Neural cell (in vitro differentiated cells): ENCODE measurements around the gene OR10G8. TPM values are rescaled to one million over a fixed set of nuclear protein-coding genes. Genes with fewer than 3 reads are reported as not detected.

ENCODE experiments used
- H2AFZ ChIP-seq: fragments of 200-600, 300-800 bp; sonication (generic), shearing (Covaris generic); 2 replicates; pipeline ENCODE4 v1.6.0; 2014; ENCODE audit warnings: low read depth, mild to moderate bottlenecking, antibody characterized with exemption, low read length, moderate library complexity
- H3F3A ChIP-seq: fragments of 200-600 bp; shearing (Covaris generic); 2 replicates; pipeline ENCODE4 v1.6.1; 2016; ENCODE audit warnings: mild to moderate bottlenecking, moderate library complexity, mixed read lengths, antibody characterized with exemption, low read length; ENCODE audit not compliant: insufficient read depth, poor library complexity, severe bottlenecking
- H3K27ac ChIP-seq: fragments of 200-600, 300-800 bp; sonication (generic), shearing (Covaris generic); 2 replicates; pipeline ENCODE4 v1.5.1; 2014; ENCODE audit warnings: mild to moderate bottlenecking, low read length, moderate library complexity
- H3K27me3 ChIP-seq: fragments of 300-800, 200-600 bp; sonication (generic), shearing (Covaris generic); 2 replicates; pipeline ENCODE4 v1.6.0; 2014; ENCODE audit warnings: mild to moderate bottlenecking, low read depth, low read length, moderate library complexity; ENCODE audit not compliant: insufficient read depth
- H3K36me3 ChIP-seq: fragments of 300-800, 200-600 bp; sonication (generic), shearing (Covaris generic); 2 replicates; pipeline ENCODE4 v1.5.1; 2014; ENCODE audit warnings: mild to moderate bottlenecking, antibody characterized with exemption, low read length, moderate library complexity; ENCODE audit not compliant: insufficient read depth
- H3K4me2 ChIP-seq: fragments of 300-800, 200-600 bp; sonication (generic), shearing (Covaris generic); 2 replicates; pipeline ENCODE4 v1.6.0; 2014; ENCODE audit warnings: mild to moderate bottlenecking, low read length
- H3K4me3 ChIP-seq: fragments of 300-800, 200-600 bp; sonication (generic), shearing (Covaris generic); 2 replicates; pipeline ENCODE4 v1.5.1; 2014; ENCODE audit warnings: mild to moderate bottlenecking, low read length, moderate library complexity
- H3K79me2 ChIP-seq: fragments of 200-600 bp; shearing (Covaris generic); replicated peaks from 2 replicates; pipeline ENCODE4 v1.6.0; 2014; ENCODE audit warnings: mild to moderate bottlenecking, low read length, moderate library complexity; ENCODE audit not compliant: insufficient read depth
- H3K9ac ChIP-seq: fragments of 300-800, 200-600 bp; sonication (generic), shearing (Covaris generic); 2 replicates; pipeline ENCODE4 v1.6.1; 2016; ENCODE audit warnings: mild to moderate bottlenecking, low read length, mixed read lengths
- H3K9me2 ChIP-seq: fragments of 200-600 bp; shearing (Covaris generic); 2 replicates; pipeline ENCODE4 v1.6.1; 2016; ENCODE audit warnings: mild to moderate bottlenecking, low read length, mixed read lengths; ENCODE audit not compliant: insufficient read depth
- H3K9me3 ChIP-seq: fragments of 200-600, 300-800 bp; sonication (generic), shearing (Covaris generic); 2 replicates; pipeline ENCODE4 v1.6.1; 2016; ENCODE audit warnings: mild to moderate bottlenecking, mixed run types, low read length, moderate library complexity, mixed read lengths
- H4K20me1 ChIP-seq: fragments of 200-600 bp; shearing (Covaris generic); 2 replicates; pipeline ENCODE4 v1.6.1; 2016; ENCODE audit warnings: mild to moderate bottlenecking, mixed run types; ENCODE audit not compliant: insufficient read depth
- EP300 ChIP-seq: fragments of 450-650 bp; conservative IDR thresholded peaks from 2 replicates; pipeline ENCODE4 v1.6.1; 2014; ENCODE audit warnings: antibody characterized with exemption, mild to moderate bottlenecking, moderate library complexity; ENCODE audit not compliant: poor library complexity, severe bottlenecking
- EZH2 ChIP-seq: fragments of 200-600, 300-800 bp; shearing (Covaris generic), sonication (generic); IDR thresholded peaks from 2 replicates; pipeline ENCODE4 v1.6.1; 2014; ENCODE audit warnings: antibody characterized with exemption, low read length, borderline replicate concordance, mild to moderate bottlenecking; ENCODE audit not compliant: insufficient read depth, poor library complexity, severe bottlenecking
- MXI1 ChIP-seq: fragments of 450-650 bp; conservative IDR thresholded peaks from 2 replicates; pipeline ENCODE4 v1.6.1; 2014; ENCODE audit warnings: antibody characterized with exemption, mild to moderate bottlenecking; ENCODE audit not compliant: poor library complexity, severe bottlenecking
- POLR2AphosphoS5 ChIP-seq: IDR thresholded peaks from 2 replicates; pipeline ENCODE4 v1.6.1; 2012
- RAD21 ChIP-seq: fragments of 450-650 bp; conservative IDR thresholded peaks from 2 replicates; pipeline ENCODE4 v1.6.1; 2014; ENCODE audit warnings: antibody characterized with exemption, mild to moderate bottlenecking, moderate library complexity
- SMC3 ChIP-seq: fragments of 450-650 bp; conservative IDR thresholded peaks from 2 replicates; pipeline ENCODE4 v1.6.1; 2014; ENCODE audit warnings: antibody characterized with exemption, mild to moderate bottlenecking, moderate library complexity; ENCODE audit not compliant: poor library complexity
- TAF1 ChIP-seq: IDR thresholded peaks from 2 replicates; pipeline ENCODE4 v1.6.1; 2012; ENCODE audit warnings: low read depth
- polyA minus RNA-seq: library from RNA; depleted of rRNA, polyadenylated mRNA; stranded (reverse); fragments of >200 nt; gene quantifications from 2 replicates; pipeline ENCODE4 v1.2.3, GENCODE V29; 2014
- polyA plus RNA-seq: library from polyadenylated mRNA; depleted of rRNA; stranded (reverse); fragments of >200 nt; gene quantifications from 2 replicates; pipeline ENCODE4 v1.2.3, GENCODE V29; 2014
- TF ChIP-seq, protein P1 (sequence below): fragments of 450-650 bp; IDR thresholded peaks from 2 replicates; pipeline ENCODE4 v1.5.1; 2014; ENCODE audit warnings: antibody characterized with exemption, mild to moderate bottlenecking, moderate library complexity; ENCODE audit not compliant: poor library complexity, severe bottlenecking
- TF ChIP-seq, protein P2 (sequence below): IDR thresholded peaks from 2 replicates; pipeline ENCODE4 v1.6.1; 2012; ENCODE audit warnings: borderline replicate concordance

The OR10G8 gene
- polyA plus RNA-seq: not detected in 2 replicates
- not detected in 2 replicates for polyA minus RNA-seq

DNA sequence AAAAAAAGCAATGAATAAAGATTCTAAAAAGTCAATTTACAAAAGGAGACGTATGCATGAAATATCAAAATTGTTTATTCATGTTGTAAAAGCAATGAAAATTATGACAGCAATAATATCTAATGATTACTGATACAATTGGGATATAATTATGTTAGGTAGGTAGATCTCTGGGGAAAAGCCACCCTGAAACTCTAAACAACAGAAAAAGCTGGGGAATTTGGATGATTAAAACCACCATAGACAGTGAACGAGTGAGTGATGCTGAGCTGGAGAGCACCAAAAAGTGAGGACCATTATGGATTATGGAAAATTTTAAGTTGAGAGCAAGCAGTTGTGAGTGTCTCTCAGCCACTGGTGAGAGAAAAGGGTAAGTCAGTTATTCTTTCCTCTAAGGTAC lies at the start of gene OR10G8:
OR10G8 (plus strand) TSS at position 301 of the 400 bp plus-strand sequence. CDS start 2,825 bp downstream, outside the sequence.
- Histone ChIP-seq H3K4me2 (no peak within 1 kb of the TSS), H3K79me2 (no peaks in the 10 kb centered on the region), H3F3A (no peaks in the 10 kb centered on the region), H3K9me3 (no peaks in the 10 kb centered on the region), H3K9me2 (no peaks in the 10 kb centered on the region), H3K27me3 (no peaks in the 10 kb centered on the region), H3K9ac (no peak within 1 kb of the TSS), H3K4me3 (no peak within 1 kb of the TSS), H3K27ac (no peak within 1 kb of the TSS), H4K20me1 (no peaks in the 10 kb centered on the region), H2AFZ (no peak within 1 kb of the TSS), H3K36me3 (no peaks in the 10 kb centered on the region)
- TF ChIP-seq SMC3 (no peak), MXI1 (no peak), POLR2AphosphoS5 (no peak), EP300 (no peak), TAF1 (no peak), EZH2 (no peak)
- TF ChIP-seq, protein P1, sequence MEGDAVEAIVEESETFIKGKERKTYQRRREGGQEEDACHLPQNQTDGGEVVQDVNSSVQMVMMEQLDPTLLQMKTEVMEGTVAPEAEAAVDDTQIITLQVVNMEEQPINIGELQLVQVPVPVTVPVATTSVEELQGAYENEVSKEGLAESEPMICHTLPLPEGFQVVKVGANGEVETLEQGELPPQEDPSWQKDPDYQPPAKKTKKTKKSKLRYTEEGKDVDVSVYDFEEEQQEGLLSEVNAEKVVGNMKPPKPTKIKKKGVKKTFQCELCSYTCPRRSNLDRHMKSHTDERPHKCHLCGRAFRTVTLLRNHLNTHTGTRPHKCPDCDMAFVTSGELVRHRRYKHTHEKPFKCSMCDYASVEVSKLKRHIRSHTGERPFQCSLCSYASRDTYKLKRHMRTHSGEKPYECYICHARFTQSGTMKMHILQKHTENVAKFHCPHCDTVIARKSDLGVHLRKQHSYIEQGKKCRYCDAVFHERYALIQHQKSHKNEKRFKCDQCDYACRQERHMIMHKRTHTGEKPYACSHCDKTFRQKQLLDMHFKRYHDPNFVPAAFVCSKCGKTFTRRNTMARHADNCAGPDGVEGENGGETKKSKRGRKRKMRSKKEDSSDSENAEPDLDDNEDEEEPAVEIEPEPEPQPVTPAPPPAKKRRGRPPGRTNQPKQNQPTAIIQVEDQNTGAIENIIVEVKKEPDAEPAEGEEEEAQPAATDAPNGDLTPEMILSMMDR: no peak

GRCh38 chr11:123977731-123978347 lies 48.8 kb upstream of the OR10G8 start, which contains the start of gene OR10S1:
OR10S1 (minus strand) TSS chr11:123977781; CDS start chr11:123977664, 117 bp downstream.
- H3K27ac ChIP-seq: no peak within 1 kb of the TSS
- no peaks in the 10 kb centered on the region for H3K27me3 ChIP-seq
- TF ChIP-seq, protein P1: no peak
- TF ChIP-seq POLR2AphosphoS5 (no peak), SMC3 (no peak), TAF1 (no peak), RAD21 (no peak), EZH2 (no peak), MXI1 (no peak), EP300 (no peak)
- TF ChIP-seq, protein P2, sequence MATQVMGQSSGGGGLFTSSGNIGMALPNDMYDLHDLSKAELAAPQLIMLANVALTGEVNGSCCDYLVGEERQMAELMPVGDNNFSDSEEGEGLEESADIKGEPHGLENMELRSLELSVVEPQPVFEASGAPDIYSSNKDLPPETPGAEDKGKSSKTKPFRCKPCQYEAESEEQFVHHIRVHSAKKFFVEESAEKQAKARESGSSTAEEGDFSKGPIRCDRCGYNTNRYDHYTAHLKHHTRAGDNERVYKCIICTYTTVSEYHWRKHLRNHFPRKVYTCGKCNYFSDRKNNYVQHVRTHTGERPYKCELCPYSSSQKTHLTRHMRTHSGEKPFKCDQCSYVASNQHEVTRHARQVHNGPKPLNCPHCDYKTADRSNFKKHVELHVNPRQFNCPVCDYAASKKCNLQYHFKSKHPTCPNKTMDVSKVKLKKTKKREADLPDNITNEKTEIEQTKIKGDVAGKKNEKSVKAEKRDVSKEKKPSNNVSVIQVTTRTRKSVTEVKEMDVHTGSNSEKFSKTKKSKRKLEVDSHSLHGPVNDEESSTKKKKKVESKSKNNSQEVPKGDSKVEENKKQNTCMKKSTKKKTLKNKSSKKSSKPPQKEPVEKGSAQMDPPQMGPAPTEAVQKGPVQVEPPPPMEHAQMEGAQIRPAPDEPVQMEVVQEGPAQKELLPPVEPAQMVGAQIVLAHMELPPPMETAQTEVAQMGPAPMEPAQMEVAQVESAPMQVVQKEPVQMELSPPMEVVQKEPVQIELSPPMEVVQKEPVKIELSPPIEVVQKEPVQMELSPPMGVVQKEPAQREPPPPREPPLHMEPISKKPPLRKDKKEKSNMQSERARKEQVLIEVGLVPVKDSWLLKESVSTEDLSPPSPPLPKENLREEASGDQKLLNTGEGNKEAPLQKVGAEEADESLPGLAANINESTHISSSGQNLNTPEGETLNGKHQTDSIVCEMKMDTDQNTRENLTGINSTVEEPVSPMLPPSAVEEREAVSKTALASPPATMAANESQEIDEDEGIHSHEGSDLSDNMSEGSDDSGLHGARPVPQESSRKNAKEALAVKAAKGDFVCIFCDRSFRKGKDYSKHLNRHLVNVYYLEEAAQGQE: no peak
- no peak within 1 kb of the TSS for H3K9ac ChIP-seq
- no peak within 1 kb of the TSS for H2AFZ ChIP-seq
- H3K4me2 ChIP-seq: no peak within 1 kb of the TSS
- H3K9me3 ChIP-seq: no peaks in the 10 kb centered on the region
- H3K9me2 ChIP-seq: no peaks in the 10 kb centered on the region
- H3K36me3 ChIP-seq: no peaks in the 10 kb centered on the region
- H3K4me3 ChIP-seq: no peak within 1 kb of the TSS
- no peaks in the 10 kb centered on the region for H3K79me2 ChIP-seq
- no peaks in the 10 kb centered on the region for H3F3A ChIP-seq
- no peaks in the 10 kb centered on the region for H4K20me1 ChIP-seq
